Adrenal gland (tissue), 12 donors: Measurements from ENCODE around the gene RPS15. TPM values are rescaled to one million over a fixed set of nuclear protein-coding genes. Genes with fewer than 3 reads are reported as not detected.
"Not testable (repeated sequence)": the region's sequence is repeated elsewhere in the genome, so short reads cannot be mapped to it uniquely, and the experiment has no call there.

Experiments
- DNase-seq, 7 donors: peaks; one replicate each; pipeline ENCODE4 v3.0.0-alpha.2; 2019 to 2020
- H3K27ac ChIP-seq, 5 donors: fragments of 200-600 bp; sonication (generic) in 4 of 5; 1 replicate in 3 of 5; 2 replicates in 2 of 5; pipeline versions ENCODE4 v1.5.1 to v1.8.0; 2016 to 2020; ENCODE audit warnings: mild to moderate bottlenecking in 1 of 5
- H3K27me3 ChIP-seq: fragments of 200-600 bp; 2 replicates; pipeline ENCODE4 v1.8.0; 2021
- H3K36me3 ChIP-seq, 2 donors: fragments of 200-600 bp; replicated peaks in 1 of 2; 1 replicate in 1 of 2; 2 replicates in 1 of 2; pipeline versions ENCODE4 v1.5.1 to v1.8.0; 2018 to 2022
- H3K4me1 ChIP-seq, 2 donors: fragments of 200-600 bp; replicated peaks in 1 of 2; 1 replicate in 1 of 2; 2 replicates in 1 of 2; pipeline versions ENCODE4 v1.5.1 to v1.8.0; 2018 to 2021
- H3K4me3 ChIP-seq, 4 donors: fragments of 200-600 bp; sonication (generic) in 3 of 4; one replicate each; pipeline ENCODE4 v1.5.1; 2016 to 2018
- H3K9me3 ChIP-seq, 3 donors: fragments of 200-600 bp; sonication (generic) in 1 of 3; replicated peaks in 1 of 3; 1 replicate in 2 of 3; 2 replicates in 1 of 3; pipeline versions ENCODE4 v1.5.1 to v1.8.0; 2016 to 2021
- POLR2A ChIP-seq, 2 donors: fragments of 450-650 bp; IDR thresholded peaks; one replicate each; pipeline ENCODE4 v1.6.1; 2017; ENCODE audit warnings: antibody characterized with exemption in 2 of 2, mild to moderate bottlenecking in 2 of 2, moderate library complexity in 1 of 2
- WGBS, 4 donors: extraction: QIAGEN DNeasy Blood & Tissue Kit in 2 of 4; methylation state at CpG; one replicate each; pipeline versions ENCODE4 v1.1.5 to v1.1.7; 2013 to 2017; 5-methylcytosine and 5-hydroxymethylcytosine counted together
- intact Hi-C, 2 donors: fragments of 100-400 bp; cut with DNase I; formaldehyde crosslinking; loops; one replicate each; pipeline versions ENCODE4 v1.14.1 to v1.15.0; 2022 to 2023
- polyA plus RNA-seq, 3 donors: library from polyadenylated mRNA; stranded (reverse); fragments of 200-250 nt in 2 of 3; fragments of 350-450 nt in 1 of 3; fragmentation: Illumina TruSeq in 1 of 3; extraction: RNeasy Lipid Tissue Mini Kit (QIAGEN cat#74804) in 1 of 3; gene quantifications; one replicate each; pipeline ENCODE4 v1.2.3, GENCODE V29; 2013 to 2014
- total RNA-seq, 9 donors: library from RNA; depleted of rRNA in 4 of 9; stranded (reverse); fragments of >200 nt in 4 of 9; fragments of 120-200 nt in 1 of 9; fragmentation: NEBNext Ultra II Directional in 1 of 9; extraction: Animal tissue kit (Norgen Biotek cat#: 25700) in 1 of 9; gene quantifications; one replicate each; pipeline versions ENCODE4 v1.1.0 to v1.2.4, GENCODE V29; 2013 to 2023
- TF ChIP-seq, protein P1 (sequence below), 6 experiments: fragments of 450-650 bp in 4 of 6; fragments of 200-600 bp in 2 of 6; sonication (generic) in 1 of 6; IDR thresholded peaks; 1 replicate in 5 of 6; 2 replicates in 1 of 6; pipeline versions ENCODE4 v1.5.1 to v1.8.0; 2016 to 2021; ENCODE audit warnings: antibody characterized with exemption in 6 of 6, mild to moderate bottlenecking in 2 of 6, moderate library complexity in 1 of 6
- donor health status: healthy with polysubstance abuse.
- donor health status: Bipolar disorder and iron deficiency.
- donor health status: DM: yes; HTN: yes; CAD: no.
- donor health status: DM: no; HTN: no; CAD: no.
- donor health status: DM: no; HTN: no; CAD: no.
- donor health status: DM: yes; HTN: yes; CAD: no.

Gene RPS15
- total and polyA plus RNA-seq, 12 donors: 471 to 4,071 (median 1,829) TPM

DNA sequence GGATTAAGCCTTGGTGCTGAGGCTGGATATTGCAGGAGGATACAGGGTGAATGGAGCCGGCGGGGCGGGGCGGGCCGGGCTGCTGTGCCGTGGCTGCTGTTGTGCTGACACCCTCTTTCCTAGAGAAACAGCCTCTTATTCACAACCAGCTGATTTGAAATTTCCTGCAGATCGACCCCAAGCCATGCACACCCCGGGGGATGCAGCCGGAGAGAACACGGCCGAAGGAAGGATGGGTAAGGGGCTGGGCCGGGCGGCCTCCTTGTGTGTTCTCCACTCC is 19.8 kb upstream of the RPS15 start:
- no peaks in the 10 kb centered on the region for H3K9me3 ChIP-seq
- TF ChIP-seq, protein P1, sequence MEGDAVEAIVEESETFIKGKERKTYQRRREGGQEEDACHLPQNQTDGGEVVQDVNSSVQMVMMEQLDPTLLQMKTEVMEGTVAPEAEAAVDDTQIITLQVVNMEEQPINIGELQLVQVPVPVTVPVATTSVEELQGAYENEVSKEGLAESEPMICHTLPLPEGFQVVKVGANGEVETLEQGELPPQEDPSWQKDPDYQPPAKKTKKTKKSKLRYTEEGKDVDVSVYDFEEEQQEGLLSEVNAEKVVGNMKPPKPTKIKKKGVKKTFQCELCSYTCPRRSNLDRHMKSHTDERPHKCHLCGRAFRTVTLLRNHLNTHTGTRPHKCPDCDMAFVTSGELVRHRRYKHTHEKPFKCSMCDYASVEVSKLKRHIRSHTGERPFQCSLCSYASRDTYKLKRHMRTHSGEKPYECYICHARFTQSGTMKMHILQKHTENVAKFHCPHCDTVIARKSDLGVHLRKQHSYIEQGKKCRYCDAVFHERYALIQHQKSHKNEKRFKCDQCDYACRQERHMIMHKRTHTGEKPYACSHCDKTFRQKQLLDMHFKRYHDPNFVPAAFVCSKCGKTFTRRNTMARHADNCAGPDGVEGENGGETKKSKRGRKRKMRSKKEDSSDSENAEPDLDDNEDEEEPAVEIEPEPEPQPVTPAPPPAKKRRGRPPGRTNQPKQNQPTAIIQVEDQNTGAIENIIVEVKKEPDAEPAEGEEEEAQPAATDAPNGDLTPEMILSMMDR (IDR thresholded peaks at IDR 0.05): no peak
- no peak for TF ChIP-seq POLR2A (IDR thresholded peaks at IDR 0.05)
- intact Hi-C loops: no loop called here
- peak overlapping the region in 1 of 5 donors; percentile 10 for H3K27ac ChIP-seq
- no peak overlapping the region for H3K4me3 ChIP-seq
- DNase-seq: no peak
- peaks cover 27 to 57% of the 10 kb centered on the region in 2 donors for H3K4me1 ChIP-seq
- H3K27me3 ChIP-seq: no peaks in the 10 kb centered on the region
- peaks cover 0 to 42% of the 10 kb centered on the region in 2 donors for H3K36me3 ChIP-seq
- 84 to 94% (median 90%) methylated on average over 11 to 13 of the region's 13 CpGs for WGBS, 4 donors

DNA sequence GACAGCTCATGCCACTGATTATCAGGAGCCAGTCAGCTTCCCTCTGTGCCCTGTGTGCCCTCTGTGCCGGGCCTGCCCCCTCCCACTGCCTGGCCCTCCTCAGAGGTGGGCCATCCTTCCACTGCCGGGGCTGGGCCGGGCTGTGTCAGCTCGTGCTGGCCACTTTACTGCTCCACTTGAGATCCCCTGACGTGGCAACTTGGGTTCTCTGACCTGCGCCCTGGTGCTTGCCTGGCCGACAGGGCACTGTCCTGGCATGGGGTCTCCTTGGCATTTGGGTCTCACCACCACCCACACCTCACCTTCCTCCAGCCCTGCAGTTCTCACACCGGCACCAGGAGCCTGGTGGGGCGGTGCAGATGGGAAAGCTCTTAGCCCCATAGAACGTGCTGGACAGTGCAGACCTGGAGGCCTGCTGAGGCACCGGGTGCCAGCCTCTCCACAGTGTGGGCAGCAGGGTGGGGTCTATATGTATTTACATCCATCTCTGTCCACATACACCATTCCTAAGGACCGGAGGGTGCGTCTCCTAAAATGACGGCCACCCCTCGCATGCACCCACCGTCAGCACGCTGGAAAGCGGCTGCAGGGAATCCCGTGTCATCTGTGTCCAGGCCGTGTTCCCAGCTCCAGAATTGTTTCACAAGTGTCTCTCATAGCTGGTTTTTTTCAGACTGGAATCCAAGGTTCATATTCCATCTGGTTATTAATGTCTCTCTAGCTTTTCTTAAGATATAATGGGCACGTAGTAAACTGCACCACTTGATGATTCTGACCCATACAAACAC is 19.1 kb upstream of the RPS15 start:
- no peak for DNase-seq
- TF ChIP-seq, protein P1 (IDR thresholded peaks at IDR 0.05): no peak
- no peak for TF ChIP-seq POLR2A (IDR thresholded peaks at IDR 0.05)
- H3K27me3 ChIP-seq: no peaks in the 10 kb centered on the region
- no peak overlapping the region for H3K4me3 ChIP-seq
- 86 to 91% (median 89%) methylated on average over 17 to 21 of the region's 21 CpGs for WGBS, 4 donors
- peaks cover 27 to 57% of the 10 kb centered on the region in 2 donors for H3K4me1 ChIP-seq
- no peaks in the 10 kb centered on the region for H3K9me3 ChIP-seq
- H3K36me3 ChIP-seq: peaks cover 0 to 47% of the 10 kb centered on the region in 2 donors
- H3K27ac ChIP-seq: peak overlapping the region in 1 of 5 donors; percentile 10
- intact Hi-C loops: no loop called here

DNA sequence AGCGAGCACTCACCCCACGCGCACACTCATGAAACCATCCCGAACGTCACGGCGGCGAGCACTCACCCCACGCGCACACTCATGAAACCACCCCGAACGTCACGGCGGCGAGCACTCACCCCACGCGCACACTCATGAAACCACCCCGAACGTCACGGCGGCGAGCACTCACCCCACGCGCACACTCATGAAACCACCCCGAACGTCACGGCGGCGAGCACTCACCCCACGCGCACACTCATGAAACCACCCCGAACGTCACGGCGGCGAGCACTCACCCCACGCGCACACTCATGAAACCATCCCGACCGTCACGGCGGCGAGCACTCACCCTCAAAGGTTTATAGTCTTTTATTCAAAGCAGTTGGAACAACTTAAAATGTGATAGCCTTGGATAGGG is 18.1 kb upstream of the RPS15 start:
- DNase-seq, intact Hi-C loops, H3K27me3 ChIP-seq, H3K9me3 ChIP-seq, H3K27ac ChIP-seq, H3K4me3 ChIP-seq: not testable (repeated sequence)
- 87 to 94% (median 93%) methylated on average over 14 to 28 of the region's 43 CpGs for WGBS, 4 donors
- H3K36me3 ChIP-seq: peaks cover 0 to 54% of the 10 kb centered on the region in 2 donors
- peaks cover 23 to 58% of the 10 kb centered on the region in 2 donors for H3K4me1 ChIP-seq

DNA sequence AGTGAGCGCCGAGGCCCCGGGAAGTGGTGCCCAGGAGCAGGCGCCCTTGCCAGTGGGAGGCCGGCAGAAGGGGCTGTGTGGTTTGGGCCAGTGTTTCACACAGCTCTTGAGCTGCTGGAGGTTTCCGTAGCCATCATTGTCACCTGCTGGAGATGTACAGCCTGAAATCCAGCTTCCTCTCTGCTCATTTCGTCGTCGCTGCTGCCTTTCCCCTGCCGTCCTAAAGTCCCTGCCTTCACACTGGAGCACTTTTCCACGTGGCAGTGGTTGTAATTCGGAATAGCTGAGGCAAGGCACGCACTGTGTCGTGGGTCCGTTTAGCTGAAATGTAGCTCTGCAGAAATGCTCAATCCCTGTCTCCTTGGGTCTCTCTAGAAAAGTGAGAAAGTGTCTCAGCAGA is 17.6 kb upstream of the RPS15 start:
- TF ChIP-seq, protein P1 (IDR thresholded peaks at IDR 0.05): no peak
- no peak for TF ChIP-seq POLR2A (IDR thresholded peaks at IDR 0.05)
- intact Hi-C loops: no loop called here
- Histone ChIP-seq H3K27ac (no peak overlapping the region), H3K36me3 (peaks cover 0 to 59% of the 10 kb centered on the region in 2 donors), H3K9me3 (no peaks in the 10 kb centered on the region), H3K4me3 (no peak overlapping the region), H3K27me3 (no peaks in the 10 kb centered on the region), H3K4me1 (peaks cover 18 to 59% of the 10 kb centered on the region in 2 donors)
- 91 to 93% (median 92%) methylated on average over 15 of the region's 15 CpGs for WGBS, 4 donors
- no peak for DNase-seq
